ENCODE results near the gene WDR1. TPM values are rescaled to one million over a fixed set of nuclear protein-coding genes. Genes with fewer than 3 reads are reported as not detected.

Gene WDR1
- total and polyA plus RNA-seq, 2 of the 13 experiments (the other 11 are each of a cell fraction or from before 2014, with no cell fraction given) = 106 to 198 TPM

DNA sequence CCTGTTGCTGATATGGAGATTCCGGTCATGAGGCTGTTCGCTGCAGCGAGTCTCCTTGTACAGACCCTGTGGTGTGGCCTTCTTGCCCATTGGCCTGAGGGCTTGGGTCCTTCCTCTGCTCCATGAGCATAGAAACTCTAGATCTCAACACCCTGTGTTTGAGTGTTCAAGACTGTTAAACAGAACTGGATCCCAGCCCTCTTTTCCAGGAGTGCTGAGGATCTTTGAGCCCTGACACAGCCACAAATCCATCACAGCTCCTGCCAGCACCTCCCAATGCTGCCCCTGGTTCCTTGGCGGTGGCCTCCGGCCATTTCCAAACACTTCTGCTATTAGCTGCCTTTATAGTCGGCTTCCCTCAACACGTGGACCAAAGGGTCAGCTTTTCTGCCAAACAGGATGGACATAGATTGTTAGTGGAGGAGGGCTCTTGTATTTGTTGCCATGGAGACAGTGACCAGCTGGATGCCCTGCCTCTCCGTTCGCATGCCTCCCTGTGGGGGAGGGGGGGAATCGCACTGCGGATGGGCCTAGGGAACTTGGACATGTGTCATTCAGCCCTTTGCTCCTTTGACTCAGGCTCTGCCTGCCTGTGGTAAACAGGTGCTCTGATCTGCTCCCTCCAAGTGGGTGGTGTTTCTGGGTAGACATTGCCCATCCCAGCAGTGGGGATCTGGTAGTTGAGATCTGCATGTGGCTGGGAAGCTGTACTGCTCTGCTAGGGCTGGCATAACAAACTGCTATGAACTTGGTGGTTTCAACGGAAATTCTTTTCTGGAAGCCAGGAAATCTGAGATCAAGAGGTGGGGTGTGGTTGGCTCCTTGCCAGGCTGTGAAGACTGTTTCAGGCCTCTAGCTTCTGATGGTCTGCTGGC, 6.9 kb upstream of the WDR1 start (continued):
- TF ChIP-seq SYNCRIP (IDR thresholded peaks at IDR 0.05; ENCODE audit: insufficient read depth, low read depth, low read length) = no peak
- TF ChIP-seq, protein P1, sequence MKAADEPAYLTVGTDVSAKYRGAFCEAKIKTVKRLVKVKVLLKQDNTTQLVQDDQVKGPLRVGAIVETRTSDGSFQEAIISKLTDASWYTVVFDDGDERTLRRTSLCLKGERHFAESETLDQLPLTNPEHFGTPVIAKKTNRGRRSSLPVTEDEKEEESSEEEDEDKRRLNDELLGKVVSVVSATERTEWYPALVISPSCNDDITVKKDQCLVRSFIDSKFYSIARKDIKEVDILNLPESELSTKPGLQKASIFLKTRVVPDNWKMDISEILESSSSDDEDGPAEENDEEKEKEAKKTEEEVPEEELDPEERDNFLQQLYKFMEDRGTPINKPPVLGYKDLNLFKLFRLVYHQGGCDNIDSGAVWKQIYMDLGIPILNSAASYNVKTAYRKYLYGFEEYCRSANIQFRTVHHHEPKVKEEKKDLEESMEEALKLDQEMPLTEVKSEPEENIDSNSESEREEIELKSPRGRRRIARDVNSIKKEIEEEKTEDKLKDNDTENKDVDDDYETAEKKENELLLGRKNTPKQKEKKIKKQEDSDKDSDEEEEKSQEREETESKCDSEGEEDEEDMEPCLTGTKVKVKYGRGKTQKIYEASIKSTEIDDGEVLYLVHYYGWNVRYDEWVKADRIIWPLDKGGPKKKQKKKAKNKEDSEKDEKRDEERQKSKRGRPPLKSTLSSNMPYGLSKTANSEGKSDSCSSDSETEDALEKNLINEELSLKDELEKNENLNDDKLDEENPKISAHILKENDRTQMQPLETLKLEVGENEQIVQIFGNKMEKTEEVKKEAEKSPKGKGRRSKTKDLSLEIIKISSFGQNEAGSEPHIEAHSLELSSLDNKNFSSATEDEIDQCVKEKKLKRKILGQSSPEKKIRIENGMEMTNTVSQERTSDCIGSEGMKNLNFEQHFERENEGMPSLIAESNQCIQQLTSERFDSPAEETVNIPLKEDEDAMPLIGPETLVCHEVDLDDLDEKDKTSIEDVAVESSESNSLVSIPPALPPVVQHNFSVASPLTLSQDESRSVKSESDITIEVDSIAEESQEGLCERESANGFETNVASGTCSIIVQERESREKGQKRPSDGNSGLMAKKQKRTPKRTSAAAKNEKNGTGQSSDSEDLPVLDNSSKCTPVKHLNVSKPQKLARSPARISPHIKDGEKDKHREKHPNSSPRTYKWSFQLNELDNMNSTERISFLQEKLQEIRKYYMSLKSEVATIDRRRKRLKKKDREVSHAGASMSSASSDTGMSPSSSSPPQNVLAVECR (CRISPR knock-in tag; IDR thresholded peaks at IDR 0.05; ENCODE audit: borderline replicate concordance) = peak; percentile 71
- no peak for TF ChIP-seq ZNF460 (CRISPR knock-in tag; IDR thresholded peaks at IDR 0.05; ENCODE audit: borderline replicate concordance)
- no peak for TF ChIP-seq ZNF160 (CRISPR knock-in tag; IDR thresholded peaks at IDR 0.05)
- TF ChIP-seq, protein P2, sequence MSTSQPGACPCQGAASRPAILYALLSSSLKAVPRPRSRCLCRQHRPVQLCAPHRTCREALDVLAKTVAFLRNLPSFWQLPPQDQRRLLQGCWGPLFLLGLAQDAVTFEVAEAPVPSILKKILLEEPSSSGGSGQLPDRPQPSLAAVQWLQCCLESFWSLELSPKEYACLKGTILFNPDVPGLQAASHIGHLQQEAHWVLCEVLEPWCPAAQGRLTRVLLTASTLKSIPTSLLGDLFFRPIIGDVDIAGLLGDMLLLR (CRISPR knock-in tag; IDR thresholded peaks at IDR 0.05) = no peak
- TF ChIP-seq TGIF2 (CRISPR knock-in tag; IDR thresholded peaks at IDR 0.05) = 0 out of 2 replicates have a peak, but pooled peaks have one; percentile 69
- TF ChIP-seq, protein P3, sequence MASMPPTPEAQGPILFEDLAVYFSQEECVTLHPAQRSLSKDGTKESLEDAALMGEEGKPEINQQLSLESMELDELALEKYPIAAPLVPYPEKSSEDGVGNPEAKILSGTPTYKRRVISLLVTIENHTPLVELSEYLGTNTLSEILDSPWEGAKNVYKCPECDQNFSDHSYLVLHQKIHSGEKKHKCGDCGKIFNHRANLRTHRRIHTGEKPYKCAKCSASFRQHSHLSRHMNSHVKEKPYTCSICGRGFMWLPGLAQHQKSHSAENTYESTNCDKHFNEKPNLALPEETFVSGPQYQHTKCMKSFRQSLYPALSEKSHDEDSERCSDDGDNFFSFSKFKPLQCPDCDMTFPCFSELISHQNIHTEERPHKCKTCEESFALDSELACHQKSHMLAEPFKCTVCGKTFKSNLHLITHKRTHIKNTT (CRISPR knock-in tag; IDR thresholded peaks at IDR 0.05) = no peak
- TF ChIP-seq, protein P4, sequence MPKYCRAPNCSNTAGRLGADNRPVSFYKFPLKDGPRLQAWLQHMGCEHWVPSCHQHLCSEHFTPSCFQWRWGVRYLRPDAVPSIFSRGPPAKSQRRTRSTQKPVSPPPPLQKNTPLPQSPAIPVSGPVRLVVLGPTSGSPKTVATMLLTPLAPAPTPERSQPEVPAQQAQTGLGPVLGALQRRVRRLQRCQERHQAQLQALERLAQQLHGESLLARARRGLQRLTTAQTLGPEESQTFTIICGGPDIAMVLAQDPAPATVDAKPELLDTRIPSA (CRISPR knock-in tag; IDR thresholded peaks at IDR 0.05; ENCODE audit: borderline replicate concordance) = no peak
- TF ChIP-seq ZNF749 (CRISPR knock-in tag; IDR thresholded peaks at IDR 0.05; ENCODE audit: borderline replicate concordance) = no peak
- TF ChIP-seq ZFP36L2 (CRISPR knock-in tag; IDR thresholded peaks at IDR 0.05) = no peak
- TF ChIP-seq, protein P5, sequence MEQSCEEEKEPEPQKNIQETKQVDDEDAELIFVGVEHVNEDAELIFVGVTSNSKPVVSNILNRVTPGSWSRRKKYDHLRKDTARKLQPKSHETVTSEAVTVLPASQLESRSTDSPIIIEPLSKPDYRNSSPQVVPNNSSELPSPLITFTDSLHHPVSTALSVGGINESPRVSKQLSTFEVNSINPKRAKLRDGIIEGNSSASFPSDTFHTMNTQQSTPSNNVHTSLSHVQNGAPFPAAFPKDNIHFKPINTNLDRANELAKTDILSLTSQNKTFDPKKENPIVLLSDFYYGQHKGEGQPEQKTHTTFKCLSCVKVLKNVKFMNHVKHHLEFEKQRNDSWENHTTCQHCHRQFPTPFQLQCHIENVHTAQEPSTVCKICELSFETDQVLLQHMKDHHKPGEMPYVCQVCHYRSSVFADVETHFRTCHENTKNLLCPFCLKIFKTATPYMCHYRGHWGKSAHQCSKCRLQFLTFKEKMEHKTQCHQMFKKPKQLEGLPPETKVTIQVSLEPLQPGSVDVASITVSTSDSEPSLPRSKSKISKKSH (CRISPR knock-in tag; IDR thresholded peaks at IDR 0.05; ENCODE audit: borderline replicate concordance) = 0 out of 2 replicates have a peak, but pooled peaks have one; percentile 43
- TF ChIP-seq, protein P6, sequence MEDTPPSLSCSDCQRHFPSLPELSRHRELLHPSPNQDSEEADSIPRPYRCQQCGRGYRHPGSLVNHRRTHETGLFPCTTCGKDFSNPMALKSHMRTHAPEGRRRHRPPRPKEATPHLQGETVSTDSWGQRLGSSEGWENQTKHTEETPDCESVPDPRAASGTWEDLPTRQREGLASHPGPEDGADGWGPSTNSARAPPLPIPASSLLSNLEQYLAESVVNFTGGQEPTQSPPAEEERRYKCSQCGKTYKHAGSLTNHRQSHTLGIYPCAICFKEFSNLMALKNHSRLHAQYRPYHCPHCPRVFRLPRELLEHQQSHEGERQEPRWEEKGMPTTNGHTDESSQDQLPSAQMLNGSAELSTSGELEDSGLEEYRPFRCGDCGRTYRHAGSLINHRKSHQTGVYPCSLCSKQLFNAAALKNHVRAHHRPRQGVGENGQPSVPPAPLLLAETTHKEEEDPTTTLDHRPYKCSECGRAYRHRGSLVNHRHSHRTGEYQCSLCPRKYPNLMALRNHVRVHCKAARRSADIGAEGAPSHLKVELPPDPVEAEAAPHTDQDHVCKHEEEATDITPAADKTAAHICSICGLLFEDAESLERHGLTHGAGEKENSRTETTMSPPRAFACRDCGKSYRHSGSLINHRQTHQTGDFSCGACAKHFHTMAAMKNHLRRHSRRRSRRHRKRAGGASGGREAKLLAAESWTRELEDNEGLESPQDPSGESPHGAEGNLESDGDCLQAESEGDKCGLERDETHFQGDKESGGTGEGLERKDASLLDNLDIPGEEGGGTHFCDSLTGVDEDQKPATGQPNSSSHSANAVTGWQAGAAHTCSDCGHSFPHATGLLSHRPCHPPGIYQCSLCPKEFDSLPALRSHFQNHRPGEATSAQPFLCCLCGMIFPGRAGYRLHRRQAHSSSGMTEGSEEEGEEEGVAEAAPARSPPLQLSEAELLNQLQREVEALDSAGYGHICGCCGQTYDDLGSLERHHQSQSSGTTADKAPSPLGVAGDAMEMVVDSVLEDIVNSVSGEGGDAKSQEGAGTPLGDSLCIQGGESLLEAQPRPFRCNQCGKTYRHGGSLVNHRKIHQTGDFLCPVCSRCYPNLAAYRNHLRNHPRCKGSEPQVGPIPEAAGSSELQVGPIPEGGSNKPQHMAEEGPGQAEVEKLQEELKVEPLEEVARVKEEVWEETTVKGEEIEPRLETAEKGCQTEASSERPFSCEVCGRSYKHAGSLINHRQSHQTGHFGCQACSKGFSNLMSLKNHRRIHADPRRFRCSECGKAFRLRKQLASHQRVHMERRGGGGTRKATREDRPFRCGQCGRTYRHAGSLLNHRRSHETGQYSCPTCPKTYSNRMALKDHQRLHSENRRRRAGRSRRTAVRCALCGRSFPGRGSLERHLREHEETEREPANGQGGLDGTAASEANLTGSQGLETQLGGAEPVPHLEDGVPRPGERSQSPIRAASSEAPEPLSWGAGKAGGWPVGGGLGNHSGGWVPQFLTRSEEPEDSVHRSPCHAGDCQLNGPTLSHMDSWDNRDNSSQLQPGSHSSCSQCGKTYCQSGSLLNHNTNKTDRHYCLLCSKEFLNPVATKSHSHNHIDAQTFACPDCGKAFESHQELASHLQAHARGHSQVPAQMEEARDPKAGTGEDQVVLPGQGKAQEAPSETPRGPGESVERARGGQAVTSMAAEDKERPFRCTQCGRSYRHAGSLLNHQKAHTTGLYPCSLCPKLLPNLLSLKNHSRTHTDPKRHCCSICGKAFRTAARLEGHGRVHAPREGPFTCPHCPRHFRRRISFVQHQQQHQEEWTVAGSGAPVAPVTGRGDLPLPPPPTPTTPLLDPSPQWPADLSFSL (CRISPR knock-in tag; IDR thresholded peaks at IDR 0.05) = no peak
